Suprapubic skin (tissue), 3 donors: ENCODE results near the gene TTC28.

Source experiments
- CTCF ChIP-seq, 2 donors: fragments of 200-600 bp in 1 of 2; fragments of 450-650 bp in 1 of 2; sonication (generic) in 1 of 2; IDR thresholded peaks; one replicate each; pipeline ENCODE4 v1.5.1; 2016 to 2019; ENCODE audit warnings: antibody characterized with exemption in 2 of 2, mild to moderate bottlenecking in 1 of 2, moderate library complexity in 1 of 2
- EP300 ChIP-seq: sonication (generic); formaldehyde crosslinking; IDR thresholded peaks from one replicate; pipeline ENCODE4 v1.6.1; 2017; ENCODE audit warnings: antibody characterized with exemption

GRCh38 chr22:28430466-28431025, 249.1 kb downstream of the TTC28 start:
- no peak for TF ChIP-seq EP300
- TF ChIP-seq CTCF (IDR thresholded peaks at IDR 0.05) = no peak
